ENCODE measurements around the gene NPAS4.
"Not testable (repeated sequence)": the region's sequence is repeated elsewhere in the genome, so short reads cannot be mapped to it uniquely, and the experiment has no call there.

The NPAS4 gene

GRCh38 chr11:66457826-66458225, 37.0 kb downstream of the NPAS4 start:
- DNase-seq = no peak

- no peak for DNase-seq
These were observed 38.4 kb downstream of the NPAS4 start for GRCh38 chr11:66459138-66459778.

GRCh38 chr11:66462010-66462409, 41.2 kb downstream of the NPAS4 start:
- DNase-seq = no peak

GRCh38 chr11:66462911-66463310, 42.1 kb downstream of the NPAS4 start:
- no peak for DNase-seq

- DNase-seq = not testable (repeated sequence)
These were observed 43.3 kb downstream of the NPAS4 start for GRCh38 chr11:66464116-66464515.

GRCh38 chr11:66464916-66465315, 44.1 kb downstream of the NPAS4 start:
- DNase-seq = no peak

- peak in 1 of 14 donors; percentile 34 for DNase-seq
These were observed 44.8 kb downstream of the NPAS4 start for GRCh38 chr11:66465373-66466224.

- DNase-seq = peak; percentile 34 to 92 (median 82)
These were observed 45.6 kb downstream of the NPAS4 start, which contains the start of gene PELI3 for GRCh38 chr11:66466225-66467033. TSS of gene PELI3 (plus strand) at chr11:66466905. CDS start at chr11:66468129, 1,224 bp downstream.

- DNase-seq = peak in 1 of 14 donors; percentile 62
These were observed 46.3 kb downstream of the NPAS4 start for GRCh38 chr11:66467034-66467659.

GRCh38 chr11:66467756-66468155, 46.9 kb downstream of the NPAS4 start:
- DNase-seq = peak in 2 of 14 donors; percentile 4 to 12

GRCh38 chr11:66468691-66469090, 47.9 kb downstream of the NPAS4 start:
- DNase-seq = no peak

- no peak for DNase-seq
These were observed 48.6 kb downstream of the NPAS4 start for GRCh38 chr11:66469441-66469840.

GRCh38 chr11:66470015-66470414, 49.2 kb downstream of the NPAS4 start:
- DNase-seq = no peak

GRCh38 chr11:66471142-66471541, 50.3 kb downstream of the NPAS4 start:
- no peak for DNase-seq

GRCh38 chr11:66472054-66472453, 51.2 kb downstream of the NPAS4 start:
- no peak for DNase-seq

- DNase-seq = no peak
These were observed 52.3 kb downstream of the NPAS4 start for GRCh38 chr11:66473167-66473566.

- no peak for DNase-seq
These were observed 53.0 kb downstream of the NPAS4 start for GRCh38 chr11:66473608-66474515.

- no peak for DNase-seq
These were observed 54.7 kb downstream of the NPAS4 start for GRCh38 chr11:66475349-66476172.
